Astrocyte of the cerebellum (primary cell): ENCODE data around the gene FAM184A.

Experiments
- DNase-seq: peaks from one replicate; pipeline ENCODE4 v3.0.0-alpha.2; 2011; ENCODE audit warnings: low read depth
- H3K4me3 ChIP-seq: 2 replicates; pipeline ENCODE4 v1.5.1; 2011; ENCODE audit warnings: mild to moderate bottlenecking, low read depth, low read length, moderate library complexity
- CTCF ChIP-seq: IDR thresholded peaks from 2 replicates; pipeline ENCODE4 v1.5.1; 2012; ENCODE audit warnings: low read length, low read depth, moderate library complexity, mild to moderate bottlenecking; ENCODE audit errors: missing control alignments
- in situ Hi-C: cut with HindIII; loops from 2 replicates; pipeline ENCODE4 v1.10.0; 2017; ENCODE audit warnings: low sequenced_read_pairs

The FAM184A gene

DNA sequence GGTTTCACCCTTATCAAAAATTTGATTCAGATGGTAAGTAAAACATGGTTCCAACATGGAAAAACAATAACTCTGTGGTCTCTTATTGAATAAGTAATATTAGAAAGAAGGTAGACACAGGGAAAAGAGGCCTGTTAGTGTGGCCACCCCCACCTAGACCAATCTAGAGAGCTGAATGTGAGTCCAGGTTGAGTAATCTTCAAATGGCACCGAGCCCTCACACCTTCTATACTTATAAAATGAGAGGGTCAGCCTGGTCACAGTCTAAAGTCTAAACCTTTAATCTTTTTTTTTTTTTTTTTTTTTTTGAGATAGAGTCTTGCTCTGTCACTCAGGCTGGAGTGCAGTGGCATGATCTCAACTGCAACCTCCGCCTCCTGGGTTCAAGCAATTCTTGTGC, 6.9 kb downstream of the FAM184A start:
- H3K4me3 ChIP-seq, result no peak overlapping the region
- in situ Hi-C loops, result no loop called here
- TF ChIP-seq CTCF, result no peak
- no peak for DNase-seq

DNA sequence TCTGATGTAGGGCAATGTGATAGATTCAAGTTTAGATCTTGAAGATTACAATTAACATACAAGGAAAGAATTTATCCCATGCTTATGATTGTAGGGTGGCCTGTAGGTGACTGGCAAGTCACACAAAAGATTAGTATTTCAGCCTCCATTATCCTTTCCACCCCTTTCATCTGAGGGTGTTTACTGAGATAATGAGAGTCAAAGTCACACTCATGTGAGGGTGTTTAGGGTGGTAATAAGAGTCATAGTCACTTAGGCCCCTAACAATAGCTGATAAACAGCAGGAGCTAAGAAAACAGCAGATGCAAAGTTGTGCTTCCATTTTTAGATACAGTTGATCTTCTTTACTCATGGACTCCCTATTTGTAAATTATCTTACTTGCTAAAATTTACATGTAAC, 11.4 kb downstream of the FAM184A start:
- TF ChIP-seq CTCF, result no peak
- H3K4me3 ChIP-seq, result no peak overlapping the region
- DNase-seq, result no peak
- in situ Hi-C loops, result no loop called here

DNA sequence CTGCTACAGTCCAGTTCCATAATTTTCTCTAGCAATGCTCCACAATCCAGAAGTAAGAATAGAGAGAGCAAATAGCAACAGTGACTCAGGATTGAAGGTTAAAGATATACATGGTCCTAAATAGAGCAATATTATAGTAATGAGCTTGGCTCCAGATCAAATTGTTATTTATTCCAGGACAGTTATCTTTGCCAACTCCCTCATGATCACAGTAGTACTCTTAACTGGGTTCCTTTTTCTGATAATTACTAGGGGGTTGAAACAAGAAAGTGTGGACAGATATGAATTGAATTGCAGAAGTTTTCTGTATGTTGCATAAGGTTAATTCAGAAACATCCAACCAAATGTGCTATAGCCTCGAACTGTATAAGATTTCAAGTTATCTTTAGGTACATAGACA, 11.9 kb downstream of the FAM184A start:
- TF ChIP-seq CTCF, result no peak

GRCh38 chr6:119065955-119066354, 12.5 kb downstream of the FAM184A start:
- TF ChIP-seq CTCF, result no peak
- in situ Hi-C loops, result no loop called here
- no peak for DNase-seq
- no peak overlapping the region for H3K4me3 ChIP-seq

More for the DNA sequence above, 11.9 kb downstream of the FAM184A start:
- no peak for DNase-seq
- in situ Hi-C loops, result no loop called here
- no peak overlapping the region for H3K4me3 ChIP-seq

DNA sequence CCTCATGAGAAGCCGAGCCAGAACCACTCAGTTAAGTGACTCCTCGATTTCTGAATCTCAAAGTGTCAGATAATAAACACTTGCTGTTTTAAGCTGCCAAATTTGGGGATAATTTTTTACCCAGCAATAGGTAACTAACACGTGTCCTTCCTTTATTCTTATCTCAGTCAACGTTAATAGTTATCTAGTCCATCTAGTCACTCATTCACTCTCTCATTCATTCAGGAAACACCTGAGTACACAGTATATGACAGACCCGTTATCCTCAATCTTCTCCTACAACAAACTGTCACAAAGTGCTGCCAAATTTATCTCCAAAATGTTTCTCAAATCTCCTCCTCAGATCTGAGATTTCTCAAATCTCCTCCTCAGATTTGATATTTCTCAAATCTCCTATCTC, 13.1 kb downstream of the FAM184A start:
- no peak for TF ChIP-seq CTCF
- H3K4me3 ChIP-seq, result no peak overlapping the region
- in situ Hi-C loops, result no loop called here
- no peak for DNase-seq

GRCh38 chr6:119063491-119063890, 15.0 kb downstream of the FAM184A start:
- no peak overlapping the region for H3K4me3 ChIP-seq
- DNase-seq, result no peak
- TF ChIP-seq CTCF, result no peak
- in situ Hi-C loops, result no loop called here

DNA sequence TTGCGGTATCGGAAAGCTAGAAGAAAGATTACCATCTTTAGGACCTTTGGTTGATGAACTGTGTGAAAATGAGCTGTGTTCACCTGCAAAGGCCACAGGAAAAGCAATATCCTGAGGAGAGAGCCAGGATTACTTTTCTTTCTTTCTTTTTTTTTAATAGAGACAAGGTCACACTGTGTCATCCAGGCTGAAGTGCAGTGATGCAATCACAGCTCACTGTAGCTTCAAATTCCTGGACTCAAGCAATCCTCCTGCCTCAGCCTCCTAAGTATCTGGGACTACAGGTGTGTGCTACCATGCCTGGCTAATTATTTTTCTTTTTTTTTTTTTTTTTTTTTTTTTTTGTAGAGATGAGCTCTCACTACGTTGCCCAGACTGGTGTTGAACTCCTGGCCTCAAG, 17.2 kb downstream of the FAM184A start:
- no peak for DNase-seq
- no peak for TF ChIP-seq CTCF
- in situ Hi-C loops, result no loop called here
- no peak overlapping the region for H3K4me3 ChIP-seq
